Omental fat pad (tissue), 4 donors: ENCODE results near the gene LRRC10. TPM values are rescaled to one million over a fixed set of nuclear protein-coding genes. Genes with fewer than 3 reads are reported as not detected.

Experiments used
- ATAC-seq: fragments of 150-250 bp; one replicate; pipeline ENCODE4 v1.9.1; 2016; ENCODE audit warnings: mild to moderate bottlenecking, moderate library complexity; ENCODE audit not compliant: low FRiP score
- DNase-seq: peaks from one replicate; pipeline ENCODE4 v3.0.0-alpha.2; 2019; ENCODE audit warnings: low spot score
- total RNA-seq, 4 donors: library from RNA; depleted of rRNA; stranded (reverse); fragments of >200 nt; gene quantifications; one replicate each; pipeline ENCODE4 v1.1.0, GENCODE V29; 2016
- TF ChIP-seq, protein P1 (sequence below), 3 donors: fragments of 450-650 bp; IDR thresholded peaks; one replicate each; pipeline ENCODE4 v1.5.1; 2016 to 2017; ENCODE audit warnings: antibody characterized with exemption in 3 of 3, mild to moderate bottlenecking in 3 of 3, moderate library complexity in 2 of 3

The LRRC10 gene
- total RNA-seq, 4 donors from 2014 or later: not detected

GRCh38 chr12:69602954-69603353 lies 7.8 kb downstream of the LRRC10 start:
- ATAC-seq: no peak
- TF ChIP-seq, protein P1, sequence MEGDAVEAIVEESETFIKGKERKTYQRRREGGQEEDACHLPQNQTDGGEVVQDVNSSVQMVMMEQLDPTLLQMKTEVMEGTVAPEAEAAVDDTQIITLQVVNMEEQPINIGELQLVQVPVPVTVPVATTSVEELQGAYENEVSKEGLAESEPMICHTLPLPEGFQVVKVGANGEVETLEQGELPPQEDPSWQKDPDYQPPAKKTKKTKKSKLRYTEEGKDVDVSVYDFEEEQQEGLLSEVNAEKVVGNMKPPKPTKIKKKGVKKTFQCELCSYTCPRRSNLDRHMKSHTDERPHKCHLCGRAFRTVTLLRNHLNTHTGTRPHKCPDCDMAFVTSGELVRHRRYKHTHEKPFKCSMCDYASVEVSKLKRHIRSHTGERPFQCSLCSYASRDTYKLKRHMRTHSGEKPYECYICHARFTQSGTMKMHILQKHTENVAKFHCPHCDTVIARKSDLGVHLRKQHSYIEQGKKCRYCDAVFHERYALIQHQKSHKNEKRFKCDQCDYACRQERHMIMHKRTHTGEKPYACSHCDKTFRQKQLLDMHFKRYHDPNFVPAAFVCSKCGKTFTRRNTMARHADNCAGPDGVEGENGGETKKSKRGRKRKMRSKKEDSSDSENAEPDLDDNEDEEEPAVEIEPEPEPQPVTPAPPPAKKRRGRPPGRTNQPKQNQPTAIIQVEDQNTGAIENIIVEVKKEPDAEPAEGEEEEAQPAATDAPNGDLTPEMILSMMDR (IDR thresholded peaks at IDR 0.05): no peak
- DNase-seq: no peak

DNA sequence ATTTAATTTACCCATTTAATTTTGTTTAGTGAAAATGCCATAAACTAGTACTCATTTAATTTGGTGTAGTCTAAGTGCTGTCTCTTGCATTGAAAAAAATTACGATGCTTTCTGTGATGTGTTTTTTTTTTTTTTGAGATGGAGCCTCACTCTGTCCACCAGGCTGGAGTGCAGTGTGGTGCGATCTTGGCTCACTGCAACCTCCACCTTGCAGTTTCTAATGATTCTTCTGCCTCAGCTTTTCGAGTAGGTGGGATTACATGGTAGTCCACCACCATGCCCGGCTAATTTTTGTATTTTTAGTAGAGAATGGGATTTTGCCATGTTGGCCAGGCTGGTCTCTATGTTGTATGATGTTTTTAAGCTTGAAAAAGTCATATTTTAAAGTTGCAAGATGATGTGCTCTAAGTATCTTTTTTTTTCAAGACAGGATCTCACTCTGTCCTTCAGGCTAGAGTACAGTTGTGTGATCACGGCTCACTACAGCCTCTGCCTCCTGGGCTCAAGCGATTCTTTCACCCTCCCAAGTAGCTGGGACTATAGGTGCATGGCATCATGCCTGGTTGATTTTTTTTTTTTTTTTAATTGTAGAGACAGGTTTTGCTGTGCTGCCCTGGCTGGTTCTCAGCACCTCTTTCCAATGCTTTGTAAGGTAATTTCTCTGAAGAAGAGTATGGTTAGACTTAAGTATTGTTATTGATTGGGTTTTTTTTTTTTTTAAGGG lies 8.6 kb downstream of the LRRC10 start:
- no peak for ATAC-seq
- TF ChIP-seq, protein P1 (IDR thresholded peaks at IDR 0.05): no peak
- no peak for DNase-seq

GRCh38 chr12:69600804-69601203 lies 9.9 kb downstream of the LRRC10 start:
- DNase-seq (no peak), ATAC-seq (no peak)
- TF ChIP-seq, protein P1 (IDR thresholded peaks at IDR 0.05): no peak

GRCh38 chr12:69598174-69598753 lies 12.4 kb downstream of the LRRC10 start:
- no peak for DNase-seq
- no peak for ATAC-seq
- TF ChIP-seq, protein P1 (IDR thresholded peaks at IDR 0.05): no peak

GRCh38 chr12:69595689-69596088 lies 15.0 kb downstream of the LRRC10 start:
- ATAC-seq: no peak
- no peak for DNase-seq
- TF ChIP-seq, protein P1 (IDR thresholded peaks at IDR 0.05): no peak

- TF ChIP-seq, protein P1 (IDR thresholded peaks at IDR 0.05): no peak
- ATAC-seq: no peak
- DNase-seq: no peak
These were observed 21.6 kb downstream of the LRRC10 start for GRCh38 chr12:69589082-69589481.

GRCh38 chr12:69588527-69588926 lies 22.2 kb downstream of the LRRC10 start:
- DNase-seq: no peak
- TF ChIP-seq, protein P1 (IDR thresholded peaks at IDR 0.05): no peak
- ATAC-seq: no peak
